ENCODE results near the gene KIAA0753. TPM values are rescaled to one million over a fixed set of nuclear protein-coding genes. Genes with fewer than 3 reads are reported as not detected.

KIAA0753 gene
- total and polyA plus RNA-seq, 10 of the 15 experiments (the other 5 are each of a cell fraction or from before 2014, with no cell fraction given): 2.2 to 15.2 (median 7.7) TPM

- no peak for TF ChIP-seq BCLAF1 (IDR thresholded peaks at IDR 0.05)
- no peak for TF ChIP-seq TCF7 (IDR thresholded peaks at IDR 0.05; ENCODE audit: borderline replicate concordance)
- TF ChIP-seq ZNF274 (IDR thresholded peaks at IDR 0.05; ENCODE audit: insufficient read depth, insufficient read length): no peak
- no peak for TF ChIP-seq EZH2 (IDR thresholded peaks at IDR 0.05; ENCODE audit: borderline replicate concordance, control insufficient read depth, low read depth, low read length)
- no peak for TF ChIP-seq CHD1 (IDR thresholded peaks at IDR 0.05; ENCODE audit: low read depth, low read length)
- no peak for TF ChIP-seq MAX (IDR thresholded peaks at IDR 0.05; ENCODE audit: low read depth, low read length)
- TF ChIP-seq SMC3 (IDR thresholded peaks at IDR 0.05; ENCODE audit: borderline replicate concordance, low read length): no peak
- no peak for TF ChIP-seq HDAC6 (IDR thresholded peaks at IDR 0.05; ENCODE audit: unreplicated experiment)
- TF ChIP-seq NR2F1 (conservative IDR thresholded peaks at IDR 0.05): no peak
- no peak for TF ChIP-seq HSF1 (IDR thresholded peaks at IDR 0.05; ENCODE audit: low read depth, low read length)
Measured at GRCh38 chr17:6542577-6542976, 97.9 kb downstream of the KIAA0753 start (continued).
